EL (cell line): Measurements from ENCODE around the gene FARSA.
"Not testable (repeated sequence)": the region's sequence is repeated elsewhere in the genome, so short reads cannot be mapped to it uniquely, and the experiment has no call there.

Experiments
- DNase-seq: peaks from one replicate; pipeline ENCODE4 v3.0.0-alpha.2; 2016

FARSA gene

DNA sequence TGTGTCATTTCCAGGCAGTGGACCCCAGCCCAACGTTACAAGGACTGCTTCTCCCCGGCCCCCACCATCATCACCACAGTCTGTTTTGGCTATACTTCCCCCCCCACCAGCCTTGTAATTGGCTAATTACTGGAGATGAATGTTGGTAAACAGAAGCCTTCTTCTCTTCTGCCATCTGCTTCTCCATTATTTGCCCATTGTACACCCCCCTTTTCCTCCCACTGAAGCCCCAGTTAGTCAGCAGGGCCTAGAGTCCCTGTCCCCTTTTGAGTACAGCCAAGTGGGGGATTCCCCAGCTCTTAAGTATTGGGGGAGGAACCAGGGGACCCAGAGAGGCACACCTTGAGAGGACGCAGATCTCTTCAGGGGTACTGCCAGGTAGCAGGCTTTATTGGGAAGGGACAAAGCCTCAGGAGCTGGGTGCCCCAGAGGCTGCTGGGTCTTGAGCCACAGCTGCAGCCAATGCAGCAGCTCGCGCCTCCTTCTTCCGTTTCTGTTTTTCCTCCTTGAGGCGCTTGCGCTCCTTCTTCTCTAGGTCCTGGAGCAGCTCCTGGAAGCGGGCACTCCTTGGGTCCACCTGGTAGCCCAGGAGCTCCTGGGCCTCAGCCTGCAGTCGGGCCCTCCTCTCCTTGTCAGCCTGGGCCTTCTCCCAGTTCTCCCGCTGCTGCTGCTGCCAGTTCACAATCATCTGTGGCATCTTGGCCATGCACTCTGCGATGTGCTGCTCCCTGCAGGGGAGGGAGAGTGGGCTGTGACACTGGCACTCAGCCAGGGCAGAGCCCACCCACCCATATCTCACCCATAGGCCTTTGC is 20.5 kb upstream of the FARSA start:
- no peak for DNase-seq

DNA sequence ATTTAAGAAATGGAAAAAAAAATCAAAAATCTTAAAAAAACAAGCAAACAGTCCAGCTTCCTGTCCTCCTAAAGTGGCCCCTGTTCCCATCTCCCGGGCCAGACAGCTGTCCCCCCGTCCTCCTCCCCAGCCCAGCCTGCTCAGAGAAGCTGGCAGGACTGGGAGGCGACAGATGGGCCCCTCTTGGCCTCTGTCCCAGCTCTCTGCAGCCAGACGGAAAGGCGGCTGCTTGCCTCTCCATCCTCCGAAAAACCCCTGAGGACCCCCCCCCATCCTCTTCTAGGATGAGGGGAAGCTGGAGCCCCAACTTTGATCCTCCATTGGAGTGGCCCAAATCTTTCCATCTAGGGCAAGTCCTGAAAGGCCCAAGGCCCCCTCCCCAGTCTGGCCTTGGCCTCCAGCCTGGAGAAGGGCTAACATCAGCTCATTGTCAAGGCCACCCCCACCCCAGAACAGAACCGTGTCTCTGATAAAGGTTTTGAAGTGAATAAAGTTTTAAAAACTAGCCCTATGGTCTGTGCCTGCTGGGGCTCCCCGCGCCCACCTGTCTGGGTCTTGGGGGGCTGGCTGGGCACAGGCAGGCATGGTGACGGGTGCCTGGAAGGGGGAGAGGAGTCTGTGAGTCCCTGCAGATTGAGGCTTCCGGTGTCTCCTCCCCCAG is 19.8 kb upstream of the FARSA start:
- DNase-seq: no peak

DNA sequence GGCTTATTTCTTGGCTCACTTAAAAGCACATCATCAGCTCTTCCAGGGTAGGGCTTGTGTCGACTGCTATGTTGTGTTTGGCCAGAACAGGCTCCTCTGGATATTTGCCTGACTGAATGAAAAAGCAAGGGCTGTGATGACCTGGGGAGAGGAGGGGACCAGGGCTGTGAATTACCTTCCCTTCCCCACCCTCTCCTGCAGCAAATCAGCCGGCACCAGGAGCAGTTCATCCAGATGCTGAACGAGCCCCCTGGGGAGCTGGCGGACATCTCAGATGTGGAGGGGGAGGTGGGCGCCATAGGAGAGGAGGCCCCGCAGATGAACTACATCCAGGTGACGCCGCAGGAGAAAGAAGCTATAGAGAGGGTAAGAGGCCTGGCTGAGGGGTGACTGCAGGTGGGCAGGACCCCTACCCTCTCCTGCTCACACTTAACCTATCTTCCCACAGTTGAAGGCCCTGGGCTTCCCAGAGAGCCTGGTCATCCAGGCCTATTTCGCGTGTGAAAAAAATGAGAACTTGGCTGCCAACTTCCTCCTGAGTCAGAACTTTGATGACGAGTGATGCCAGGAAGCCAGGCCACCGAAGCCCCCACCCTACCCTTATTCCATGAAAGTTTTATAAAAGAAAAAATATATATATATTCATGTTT is 19.1 kb upstream of the FARSA start:
- peak; percentile 83 for DNase-seq

DNA sequence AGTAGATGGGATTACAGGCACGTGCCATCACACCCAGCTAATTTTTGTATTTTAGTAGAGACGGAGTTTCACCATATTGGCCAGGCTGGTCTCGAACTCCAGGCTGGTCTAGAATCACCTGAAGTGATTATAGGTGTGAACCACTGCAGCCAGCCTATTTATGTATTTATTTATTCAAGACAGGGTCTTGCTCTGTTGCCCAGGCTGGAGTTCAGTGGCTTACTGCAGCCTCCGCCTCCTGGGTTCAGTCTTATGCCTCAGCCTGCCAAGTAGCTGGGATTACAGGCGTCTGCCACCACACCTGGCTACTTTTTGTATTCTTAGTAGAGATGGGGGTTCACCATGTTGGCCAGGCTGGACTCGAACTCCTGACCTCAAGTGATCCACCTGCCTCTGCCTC is 18.5 kb upstream of the FARSA start:
- not testable (repeated sequence) for DNase-seq

DNA sequence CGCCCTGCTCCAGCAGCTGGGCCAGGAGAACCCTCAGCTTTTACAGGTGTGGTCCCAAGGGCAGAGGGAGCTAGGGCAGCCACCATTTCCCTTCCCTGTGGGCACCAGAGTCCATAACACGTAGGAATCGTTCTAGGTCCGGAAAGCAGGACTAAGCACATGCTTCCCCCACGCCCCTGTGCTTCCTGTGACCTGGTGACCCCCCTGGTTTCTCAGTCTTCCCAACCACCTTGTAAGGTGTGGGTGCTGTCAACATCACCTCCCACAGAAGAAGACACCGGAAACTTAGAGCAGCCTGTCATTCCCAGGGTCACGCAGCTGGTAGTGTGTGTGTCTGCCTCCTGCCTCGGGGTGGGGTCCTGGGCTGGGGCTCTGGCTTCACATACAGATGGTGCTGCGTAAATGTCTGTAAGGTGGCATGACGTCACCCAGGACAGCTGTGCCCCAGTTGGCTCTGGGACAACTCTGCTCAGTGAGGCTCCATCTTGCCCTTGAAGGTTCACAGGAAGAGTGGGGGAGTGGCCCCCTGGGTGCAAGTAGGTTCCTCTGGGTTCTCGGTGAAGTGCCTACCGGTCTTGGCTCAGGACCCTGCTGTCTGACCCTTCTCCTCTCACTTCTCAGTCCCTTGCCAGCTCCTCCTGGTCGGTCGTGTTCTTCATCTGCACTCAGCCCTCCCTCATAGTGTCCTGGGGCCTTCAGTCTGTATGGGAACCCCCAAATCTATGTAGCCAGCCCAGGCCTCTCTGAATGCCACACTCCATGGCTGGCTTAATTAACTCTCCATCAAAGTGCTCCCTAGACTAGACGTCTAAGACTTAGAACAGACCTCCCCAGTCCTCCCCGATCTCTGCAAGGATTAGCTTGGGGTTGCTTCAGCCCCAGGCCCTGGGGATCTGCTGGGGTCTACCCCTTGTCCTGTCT is 16.1 kb upstream of the FARSA start:
- no peak for DNase-seq

DNA sequence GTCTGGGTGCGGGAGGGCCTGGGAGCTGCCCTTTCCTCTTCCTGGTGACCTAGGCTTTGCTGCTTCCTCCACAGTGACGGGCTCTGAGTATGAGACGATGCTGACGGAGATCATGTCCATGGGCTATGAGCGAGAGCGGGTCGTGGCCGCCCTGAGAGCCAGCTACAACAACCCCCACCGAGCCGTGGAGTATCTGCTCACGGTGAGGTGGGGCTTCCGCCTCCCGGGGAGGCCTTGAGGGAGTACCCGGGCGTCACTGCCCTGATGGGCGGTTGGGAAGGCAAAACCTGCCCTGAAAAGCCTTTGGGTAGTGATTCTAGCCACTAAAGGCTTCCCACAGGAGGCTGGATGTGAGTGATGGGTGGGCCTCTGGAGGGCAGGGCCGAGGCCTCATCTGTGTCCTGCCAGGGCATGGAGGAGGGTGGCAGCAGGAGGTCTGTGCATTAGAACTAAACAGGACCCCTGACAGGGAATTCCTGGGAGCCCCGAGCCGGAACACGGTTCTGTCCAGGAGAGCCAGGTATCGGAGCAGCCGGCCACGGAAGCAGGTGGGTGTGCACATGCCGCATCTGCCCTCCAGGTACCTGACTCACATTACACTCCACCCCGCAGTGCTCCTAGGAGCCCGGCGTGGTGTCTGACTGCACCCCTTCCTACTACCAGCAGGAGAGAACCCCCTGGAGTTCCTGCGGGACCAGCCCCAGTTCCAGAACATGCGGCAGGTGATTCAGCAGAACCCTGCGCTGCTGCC is 15.3 kb upstream of the FARSA start:
- DNase-seq: no peak

DNA sequence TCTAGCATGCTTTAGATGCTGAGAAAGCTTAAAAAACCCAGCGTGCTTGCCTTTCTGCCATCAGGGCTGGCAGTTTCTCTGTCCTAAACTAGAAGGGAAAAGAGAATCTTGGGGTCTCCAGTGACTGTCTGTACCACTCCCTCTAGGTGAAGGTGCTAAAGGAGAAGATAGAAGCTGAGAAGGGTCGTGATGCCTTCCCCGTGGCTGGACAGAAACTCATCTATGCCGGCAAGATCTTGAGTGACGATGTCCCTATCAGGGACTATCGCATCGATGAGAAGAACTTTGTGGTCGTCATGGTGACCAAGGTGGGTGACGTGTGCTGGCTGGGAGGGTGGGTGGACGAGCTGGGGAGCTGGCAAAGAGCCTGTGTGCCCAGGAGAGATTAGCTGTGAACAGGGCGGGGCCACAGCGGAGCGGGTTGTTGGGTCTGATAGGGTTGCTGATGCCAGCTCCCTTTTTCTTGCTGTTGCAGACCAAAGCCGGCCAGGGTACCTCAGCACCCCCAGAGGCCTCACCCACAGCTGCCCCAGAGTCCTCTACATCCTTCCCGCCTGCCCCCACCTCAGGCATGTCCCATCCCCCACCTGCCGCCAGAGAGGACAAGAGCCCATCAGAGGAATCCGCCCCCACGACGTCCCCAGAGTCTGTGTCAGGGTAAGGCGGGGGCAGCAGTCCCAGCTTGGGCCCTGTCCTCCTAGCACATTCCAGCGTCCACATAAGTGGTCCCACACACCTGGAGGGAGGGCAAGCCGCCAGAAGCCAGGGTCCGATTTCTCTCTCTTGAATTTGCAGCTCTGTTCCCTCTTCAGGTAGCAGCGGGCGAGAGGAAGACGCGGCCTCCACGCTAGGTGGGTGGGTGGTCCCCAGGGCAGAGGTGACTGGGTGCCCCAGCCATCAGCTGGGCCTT is 14.4 kb upstream of the FARSA start:
- DNase-seq: no peak

DNA sequence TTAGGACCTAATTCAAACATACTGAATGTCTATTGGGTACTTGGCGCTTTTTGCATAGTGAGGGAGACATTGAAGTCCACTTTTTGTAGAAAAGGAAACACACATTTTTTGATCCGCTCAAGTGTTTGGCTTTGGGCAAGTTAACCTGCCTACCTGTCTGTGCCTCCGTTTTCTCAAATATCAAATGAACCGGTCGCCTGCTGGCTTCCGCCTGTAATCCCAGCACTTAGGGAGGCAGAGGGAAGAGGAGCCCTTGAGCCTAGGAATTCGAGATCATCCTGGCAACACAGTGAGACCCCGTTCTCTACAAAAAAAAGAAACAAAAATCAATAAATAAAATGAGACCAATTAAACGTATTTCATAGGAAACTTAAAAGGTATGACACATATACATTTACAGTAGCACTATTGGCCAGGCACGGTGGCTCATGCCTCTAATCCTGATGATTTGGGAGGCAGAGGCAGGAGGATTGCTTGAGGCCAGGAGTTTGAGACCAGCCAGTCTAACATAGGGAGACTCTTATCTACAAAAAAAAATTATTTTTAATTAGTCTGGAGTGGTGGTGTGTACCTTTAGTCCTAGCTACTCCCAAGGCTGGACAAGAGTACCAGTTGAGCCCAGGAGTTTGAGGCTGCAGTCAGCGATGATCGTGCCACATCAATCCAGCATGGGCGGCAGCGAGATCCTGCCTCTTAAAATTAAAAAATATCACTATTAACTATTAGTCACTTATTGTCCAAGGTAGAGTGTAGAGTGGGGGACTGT is 13.4 kb upstream of the FARSA start:
- no peak for DNase-seq

DNA sequence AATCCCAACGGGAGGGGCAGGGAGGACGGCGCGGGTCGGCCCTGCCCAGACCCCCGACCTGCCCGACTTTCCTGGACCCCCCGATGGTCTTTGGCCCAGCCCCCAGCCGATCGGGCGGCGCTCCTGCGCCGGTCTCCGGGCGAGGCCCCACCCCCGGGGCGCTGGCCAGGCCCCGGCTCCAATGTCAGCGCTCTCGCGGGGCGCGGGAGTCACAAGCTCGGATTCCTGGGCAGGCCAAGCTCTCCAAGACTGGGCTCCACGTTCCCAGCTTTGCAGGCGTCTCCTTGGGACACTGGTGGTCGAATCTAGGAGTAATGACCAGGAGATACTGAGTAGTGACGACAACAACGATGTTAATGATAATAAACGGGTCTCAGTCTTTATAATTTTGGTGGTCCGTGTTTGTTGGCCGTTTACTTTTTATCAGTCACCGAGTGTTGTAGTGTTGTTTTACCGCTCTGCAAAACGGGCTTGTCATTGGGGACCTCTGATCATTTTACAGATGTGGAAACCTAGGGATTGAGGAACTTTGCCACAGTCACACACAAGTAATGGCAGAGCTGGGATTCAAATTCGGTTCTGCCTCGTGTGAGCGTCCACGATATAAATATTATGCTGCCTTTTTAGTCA is 12.7 kb upstream of the FARSA start:
- peak; percentile 81 for DNase-seq

DNA sequence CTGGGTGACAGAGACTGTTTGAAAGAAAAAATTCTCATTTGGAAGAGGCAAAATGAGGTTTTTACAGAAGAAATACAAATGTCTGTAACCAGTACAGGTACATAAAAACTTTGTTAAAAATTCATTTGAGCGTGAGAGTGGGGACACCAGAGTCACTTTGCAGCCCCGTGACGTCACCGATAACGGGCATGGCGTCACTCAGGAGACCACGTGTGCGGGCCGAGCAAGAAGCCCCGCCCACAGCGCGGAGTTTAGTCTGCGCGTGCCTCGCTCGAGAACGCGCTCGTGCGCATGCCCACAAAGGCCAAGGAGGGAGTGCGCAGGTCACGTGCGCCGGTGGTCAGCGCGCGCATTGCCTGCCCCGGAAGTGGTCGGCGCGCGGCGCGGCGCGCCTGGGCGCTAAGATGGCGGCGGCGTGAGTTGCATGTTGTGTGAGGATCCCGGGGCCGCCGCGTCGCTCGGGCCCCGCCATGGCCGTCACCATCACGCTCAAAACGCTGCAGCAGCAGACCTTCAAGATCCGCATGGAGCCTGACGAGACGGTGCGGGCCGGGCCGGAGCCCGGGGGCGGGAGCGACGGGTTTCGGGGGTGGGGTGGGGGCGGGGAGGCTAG is 12.1 kb upstream of the FARSA start, which contains the start of gene RAD23A:
Gene RAD23A, plus strand, starts transcription at position 384 of the 613 bp plus-strand sequence. Its CDS starts 87 bp downstream, at position 471.
- DNase-seq: peak; percentile 98

DNA sequence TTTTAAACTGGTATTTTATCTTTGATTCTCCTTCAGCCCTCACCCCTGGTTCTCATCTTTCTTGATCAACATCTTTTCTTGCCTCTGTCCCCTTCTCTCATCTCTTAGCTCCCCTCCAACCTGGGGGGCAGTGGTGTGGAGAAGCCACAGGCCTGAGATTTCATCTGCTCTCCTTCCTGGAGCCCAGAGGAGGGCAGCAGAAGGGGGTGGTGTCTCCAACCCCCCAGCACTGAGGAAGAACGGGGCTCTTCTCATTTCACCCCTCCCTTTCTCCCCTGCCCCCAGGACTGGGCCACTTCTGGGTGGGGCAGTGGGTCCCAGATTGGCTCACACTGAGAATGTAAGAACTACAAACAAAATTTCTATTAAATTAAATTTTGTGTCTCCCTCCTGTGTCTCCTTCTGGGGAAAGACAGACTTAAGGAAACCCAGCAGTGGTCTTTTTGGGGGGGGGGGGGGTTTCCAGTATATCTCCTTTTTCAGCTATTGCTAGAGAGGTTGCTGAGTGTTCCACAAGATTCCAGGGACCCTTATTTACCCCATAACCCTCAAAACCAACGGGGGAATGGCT is 10.7 kb upstream of the FARSA start:
- no peak for DNase-seq

DNA sequence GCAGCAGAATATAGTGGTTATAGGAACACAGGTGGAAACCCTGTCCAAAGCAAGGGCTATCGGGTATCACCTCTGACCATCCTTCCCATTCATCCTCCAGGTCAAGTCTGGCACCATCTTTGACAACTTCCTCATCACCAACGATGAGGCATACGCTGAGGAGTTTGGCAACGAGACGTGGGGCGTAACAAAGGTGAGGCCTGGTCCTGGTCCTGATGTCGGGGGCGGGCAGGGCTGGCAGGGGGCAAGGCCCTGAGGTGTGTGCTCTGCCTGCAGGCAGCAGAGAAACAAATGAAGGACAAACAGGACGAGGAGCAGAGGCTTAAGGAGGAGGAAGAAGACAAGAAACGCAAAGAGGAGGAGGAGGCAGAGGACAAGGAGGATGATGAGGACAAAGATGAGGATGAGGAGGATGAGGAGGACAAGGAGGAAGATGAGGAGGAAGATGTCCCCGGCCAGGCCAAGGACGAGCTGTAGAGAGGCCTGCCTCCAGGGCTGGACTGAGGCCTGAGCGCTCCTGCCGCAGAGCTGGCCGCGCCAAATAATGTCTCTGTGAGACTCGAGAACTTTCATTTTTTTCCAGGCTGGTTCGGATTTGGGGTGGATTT is 10.0 kb upstream of the FARSA start:
- DNase-seq: no peak

DNA sequence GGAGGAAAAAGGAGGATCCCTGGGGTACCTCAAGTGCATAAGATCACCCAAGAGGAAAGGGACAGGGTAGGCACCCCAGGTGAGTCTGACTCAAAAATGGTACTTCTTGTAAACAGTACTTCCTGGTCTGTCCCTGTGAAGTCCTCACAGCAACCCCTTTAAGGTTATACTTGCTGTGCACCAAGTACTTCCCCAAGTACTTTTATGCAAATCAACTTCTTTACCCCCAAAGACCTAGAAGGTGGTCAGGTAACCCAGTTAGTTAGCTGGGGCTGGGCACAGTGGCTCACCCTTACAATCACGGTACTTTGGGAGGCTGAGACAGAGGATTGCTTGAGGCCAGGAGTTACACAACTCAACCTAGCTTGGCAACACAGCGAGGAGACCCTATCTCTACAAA is 7.4 kb upstream of the FARSA start:
- no peak for DNase-seq

DNA sequence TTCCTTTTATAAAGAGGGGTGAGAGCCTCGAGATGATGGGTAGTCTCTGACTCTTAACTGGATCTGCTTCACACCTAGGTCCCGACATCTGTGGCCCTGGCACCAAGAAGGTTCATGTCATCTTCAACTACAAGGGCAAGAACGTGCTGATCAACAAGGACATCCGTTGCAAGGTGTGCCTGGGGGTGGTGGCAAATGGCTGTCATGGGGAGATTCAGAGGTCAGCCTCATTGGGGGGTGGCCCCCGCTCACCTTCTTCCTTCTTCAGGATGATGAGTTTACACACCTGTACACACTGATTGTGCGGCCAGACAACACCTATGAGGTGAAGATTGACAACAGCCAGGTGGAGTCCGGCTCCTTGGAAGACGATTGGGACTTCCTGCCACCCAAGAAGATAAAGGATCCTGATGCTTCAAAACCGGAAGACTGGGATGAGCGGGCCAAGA is 6.5 kb upstream of the FARSA start:
- no peak for DNase-seq

DNA sequence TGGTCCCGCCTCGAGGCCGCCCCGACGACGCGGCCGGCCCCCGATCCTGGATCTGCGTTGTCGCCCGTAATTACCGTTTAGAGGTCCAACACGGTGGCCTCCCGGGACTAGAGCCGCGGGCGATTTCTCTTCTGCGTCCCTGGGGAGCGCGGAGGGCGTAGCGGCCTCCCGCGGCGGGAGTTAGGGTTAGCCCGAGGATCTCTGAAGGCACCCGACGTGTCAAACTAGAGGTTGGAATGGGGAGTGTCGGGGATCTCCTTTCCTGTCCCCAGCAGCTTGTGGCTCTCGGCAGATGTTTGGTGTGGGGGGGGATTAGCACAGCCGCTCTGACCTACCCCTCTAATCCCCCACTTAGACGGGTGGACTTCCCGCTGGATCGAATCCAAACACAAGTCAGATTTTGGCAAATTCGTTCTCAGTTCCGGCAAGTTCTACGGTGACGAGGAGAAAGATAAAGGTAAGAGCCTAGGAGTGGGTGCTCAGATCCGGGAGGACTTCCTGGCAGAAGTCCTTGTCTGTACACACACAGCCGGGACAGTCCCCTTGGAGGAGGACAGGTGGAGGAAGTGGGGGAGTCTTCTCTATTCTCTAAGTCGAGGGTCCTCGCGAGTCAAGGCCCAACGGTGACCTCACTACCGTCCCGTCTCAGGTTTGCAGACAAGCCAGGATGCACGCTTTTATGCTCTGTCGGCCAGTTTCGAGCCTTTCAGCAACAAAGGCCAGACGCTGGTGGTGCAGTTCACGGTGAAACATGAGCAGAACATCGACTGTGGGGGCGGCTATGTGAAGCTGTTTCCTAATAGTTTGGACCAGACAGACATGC is 5.5 kb upstream of the FARSA start:
- DNase-seq: peak; percentile 41

DNA sequence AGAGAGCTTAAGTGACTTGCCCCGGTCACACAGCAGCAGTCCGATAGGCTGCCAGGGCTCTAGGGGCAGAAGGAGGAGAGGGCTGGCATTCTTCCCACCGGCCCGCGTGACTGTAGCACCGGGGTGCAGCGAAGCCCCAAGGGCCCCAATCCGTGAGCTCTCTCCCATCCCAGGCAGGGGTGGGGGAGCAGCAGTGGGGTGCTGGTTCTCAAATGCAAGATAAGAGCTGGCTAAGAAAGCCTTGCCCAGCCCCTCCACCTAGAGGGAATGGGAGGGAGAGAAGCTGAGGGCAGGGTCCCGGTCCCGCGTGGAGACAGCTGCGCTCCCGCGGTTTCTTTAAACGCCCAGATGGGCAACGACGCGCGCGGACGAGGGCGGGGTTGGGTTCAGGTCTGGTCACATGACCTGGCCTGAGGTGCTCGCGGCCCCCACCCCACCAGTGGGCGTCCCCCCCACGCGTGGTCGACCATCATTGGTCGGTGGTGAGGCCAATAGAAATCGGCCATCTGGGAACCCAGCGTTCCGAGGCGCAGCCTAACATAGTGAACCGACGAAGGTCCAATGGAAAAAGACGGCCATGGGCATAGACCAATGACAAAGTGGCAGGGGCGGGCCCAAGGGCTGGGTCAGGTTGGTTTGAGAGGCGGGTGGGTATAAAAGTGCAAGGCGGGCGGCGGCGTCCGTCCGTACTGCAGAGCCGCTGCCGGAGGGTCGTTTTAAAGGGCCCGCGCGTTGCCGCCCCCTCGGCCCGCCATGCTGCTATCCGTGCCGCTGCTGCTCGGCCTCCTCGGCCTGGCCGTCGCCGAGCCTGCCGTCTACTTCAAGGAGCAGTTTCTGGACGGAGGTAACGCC is 4.6 kb upstream of the FARSA start, which contains the start of gene CALR:
Gene CALR, plus strand, starts transcription at position 683 of the 852 bp plus-strand sequence. Its CDS starts 71 bp downstream, at position 754.
- DNase-seq: peak; percentile 99
